Neural cell (in vitro differentiated cells): ENCODE results near the gene C10orf90. TPM values are rescaled to one million over a fixed set of nuclear protein-coding genes. Genes with fewer than 3 reads are reported as not detected.

Source experiments
- polyA plus RNA-seq: library from polyadenylated mRNA; depleted of rRNA; stranded (reverse); fragments of >200 nt; gene quantifications from 2 replicates; pipeline ENCODE4 v1.2.3, GENCODE V29; 2014

Gene C10orf90
- polyA plus RNA-seq, 1 donor from 2014 or later = not detected

Other genes starting within 250 kb of the C10orf90 start
- gene DOCK1, start 234.7 kb upstream of the C10orf90 start, polyA plus RNA-seq = 0.88 and 2.7 TPM in 2 replicates